Activated CD4-positive, alpha-beta T cell treated with anti-CD3 and anti-CD28 coated beads for 24 hours (primary cell): ENCODE results near the gene SMYD2.

ENCODE experiments used
- DNase-seq, 2 donors: peaks; one replicate each; pipeline ENCODE4 v3.0.0-alpha.2; 2020; ENCODE audit warnings: low read depth in 2 of 2

Gene SMYD2

GRCh38 chr1:214300149-214300780 lies 19.3 kb downstream of the SMYD2 start:
- no peak for DNase-seq

GRCh38 chr1:214301526-214301925 lies 20.6 kb downstream of the SMYD2 start:
- no peak for DNase-seq

GRCh38 chr1:214303141-214303930 lies 22.4 kb downstream of the SMYD2 start:
- DNase-seq = no peak

- no peak for DNase-seq
Observed at GRCh38 chr1:214305164-214305751, 24.3 kb downstream of the SMYD2 start.

- no peak for DNase-seq
Observed at GRCh38 chr1:214306269-214306668, 25.3 kb downstream of the SMYD2 start.

- DNase-seq = no peak
Observed at GRCh38 chr1:214310010-214310409, 29.1 kb downstream of the SMYD2 start.

GRCh38 chr1:214310777-214311690 lies 30.1 kb downstream of the SMYD2 start:
- no peak for DNase-seq

- no peak for DNase-seq
Observed at GRCh38 chr1:214312530-214313051, 31.6 kb downstream of the SMYD2 start.

GRCh38 chr1:214314178-214314843 lies 33.4 kb downstream of the SMYD2 start:
- DNase-seq = no peak

GRCh38 chr1:214316593-214316992 lies 35.6 kb downstream of the SMYD2 start:
- no peak for DNase-seq

- DNase-seq = no peak
Observed at GRCh38 chr1:214317300-214317699, 36.3 kb downstream of the SMYD2 start.

- DNase-seq = no peak
Observed at GRCh38 chr1:214317734-214318133, 36.8 kb downstream of the SMYD2 start.

- no peak for DNase-seq
Observed at GRCh38 chr1:214318356-214318755, 37.4 kb downstream of the SMYD2 start.

GRCh38 chr1:214318956-214319736 lies 38.2 kb downstream of the SMYD2 start:
- DNase-seq = no peak

GRCh38 chr1:214319938-214320337 lies 39.0 kb downstream of the SMYD2 start:
- DNase-seq = no peak

- DNase-seq = no peak
Observed at GRCh38 chr1:214321705-214322453, 40.9 kb downstream of the SMYD2 start.

GRCh38 chr1:214324896-214325800 lies 44.2 kb downstream of the SMYD2 start:
- no peak for DNase-seq

GRCh38 chr1:214326406-214326805 lies 45.4 kb downstream of the SMYD2 start:
- no peak for DNase-seq

GRCh38 chr1:214327514-214327913 lies 46.6 kb downstream of the SMYD2 start:
- DNase-seq = no peak
